ENCODE results near the gene RALA. TPM values are rescaled to one million over a fixed set of nuclear protein-coding genes. Genes with fewer than 3 reads are reported as not detected.

Gene RALA
- total RNA-seq, 2 experiments from 2014 or later: 24.5 to 27.5 TPM

GRCh38 chr7:39746103-39746819, 122.9 kb downstream of the RALA start:
- CTCF ChIA-PET: interaction anchor here (0.7 to 13.3 kb wide), 10 partner anchors 10 to 179 kb away, joined by 3 to 163 read pairs (median 4); no protein-coding TSS in a partner anchor
- H3K27me3 ChIP-seq (ENCODE audit: control insufficient read depth in 1 of 2, insufficient read depth in 2 of 2, low read length in 2 of 2): no peaks in the 10 kb centered on the region
- H3K4me1 ChIP-seq (ENCODE audit: insufficient read depth, low read length): no peaks in the 10 kb centered on the region
- H3K9me3 ChIP-seq (ENCODE audit: control insufficient read depth in 1 of 2, insufficient read depth in 1 of 2, low read length in 2 of 2): no peaks in the 10 kb centered on the region
- DNase-seq (peak; percentile 23 to 79 (median 57)), ATAC-seq (ENCODE audit: poor library complexity) (peak; percentile 58)
- H3K36me3 ChIP-seq (ENCODE audit: insufficient read depth, low read length): no peaks in the 10 kb centered on the region
- peak; percentile 78 for TF ChIP-seq CTCF (IDR thresholded peaks at IDR 0.05)
- no peaks in the 10 kb centered on the region for H3K36me3 Mint-ChIP-seq (ENCODE audit: low read depth)
- no peaks in the 10 kb centered on the region for H3K9me3 Mint-ChIP-seq
- H3K27me3 Mint-ChIP-seq: no peaks in the 10 kb centered on the region
- peaks cover 5% of the 10 kb centered on the region for H3K4me1 Mint-ChIP-seq (ENCODE audit: low read depth)
- H3K27ac ChIP-seq (ENCODE audit: low read depth in 1 of 2, low read length in 2 of 2): no peak overlapping the region
- intact Hi-C loops (cut with DNase I, micrococcal nuclease): loop anchor here (1.0 to 5.0 kb wide), 3 partner anchors 13 to 949 kb away; no protein-coding TSS in a partner anchor
- H3K4me3 ChIP-seq (ENCODE audit: low read length): no peak overlapping the region
- POLR2A ChIA-PET: interaction anchor here (0.7 to 1.2 kb wide), 5 partner anchors 12 to 286 kb away, joined by 3 to 8 read pairs (median 4); no protein-coding TSS in a partner anchor
- no peak overlapping the region for H3K27ac Mint-ChIP-seq
- no peak overlapping the region for H3K4me3 Mint-ChIP-seq

GRCh38 chr7:39749177-39749576, 125.8 kb downstream of the RALA start:
- DNase-seq: no peak
- Mint-ChIP-seq H3K27me3 (no peaks in the 10 kb centered on the region), H3K27ac (no peak overlapping the region), H3K4me1 (ENCODE audit: low read depth) (peaks cover 5% of the 10 kb centered on the region), H3K36me3 (ENCODE audit: low read depth) (no peaks in the 10 kb centered on the region), H3K4me3 (no peak overlapping the region), H3K9me3 (no peaks in the 10 kb centered on the region)
- intact Hi-C loops (cut with DNase I, micrococcal nuclease): loop anchor here in 1 of 2 experiments (5.0 kb wide), 1 partner anchor 952 kb away; no protein-coding TSS in a partner anchor
- H3K4me3 ChIP-seq (ENCODE audit: low read length): no peak overlapping the region
- no peaks in the 10 kb centered on the region for H3K36me3 ChIP-seq (ENCODE audit: insufficient read depth, low read length)
- H3K27me3 ChIP-seq (ENCODE audit: control insufficient read depth in 1 of 2, insufficient read depth in 2 of 2, low read length in 2 of 2): no peaks in the 10 kb centered on the region
- no peak overlapping the region for H3K27ac ChIP-seq (ENCODE audit: low read depth in 1 of 2, low read length in 2 of 2)
- H3K4me1 ChIP-seq (ENCODE audit: insufficient read depth, low read length): no peaks in the 10 kb centered on the region
- H3K9me3 ChIP-seq (ENCODE audit: control insufficient read depth in 1 of 2, insufficient read depth in 1 of 2, low read length in 2 of 2): no peaks in the 10 kb centered on the region
- ChIA-PET POLR2A (no interaction called here), CTCF (interaction anchor here (13.3 kb wide), 1 partner anchor 169 kb away, joined by 163 read pairs; no protein-coding TSS in a partner anchor)
- no peak for ATAC-seq (ENCODE audit: poor library complexity)
- no peak for TF ChIP-seq CTCF (IDR thresholded peaks at IDR 0.05)

- POLR2A ChIA-PET: no interaction called here
Observed at GRCh38 chr7:39749717-39750116, 126.3 kb downstream of the RALA start.

More at GRCh38 chr7:39749717-39750116, 126.3 kb downstream of the RALA start:
- ATAC-seq (ENCODE audit: poor library complexity): no peak
- Histone ChIP-seq H3K36me3 (ENCODE audit: insufficient read depth, low read length) (no peaks in the 10 kb centered on the region), H3K27ac (ENCODE audit: low read depth in 1 of 2, low read length in 2 of 2) (no peak overlapping the region), H3K9me3 (ENCODE audit: control insufficient read depth in 1 of 2, insufficient read depth in 1 of 2, low read length in 2 of 2) (no peaks in the 10 kb centered on the region), H3K4me3 (ENCODE audit: low read length) (no peak overlapping the region), H3K4me1 (ENCODE audit: insufficient read depth, low read length) (no peaks in the 10 kb centered on the region), H3K27me3 (ENCODE audit: control insufficient read depth in 1 of 2, insufficient read depth in 2 of 2, low read length in 2 of 2) (no peaks in the 10 kb centered on the region)
- intact Hi-C loops (cut with DNase I, micrococcal nuclease): loop anchor here in 1 of 2 experiments (5.0 kb wide), 1 partner anchor 952 kb away; no protein-coding TSS in a partner anchor
- no peak for DNase-seq
- no peaks in the 10 kb centered on the region for H3K9me3 Mint-ChIP-seq
- CTCF ChIA-PET: interaction anchor here (13.3 kb wide), 1 partner anchor 170 kb away, joined by 163 read pairs; no protein-coding TSS in a partner anchor
- no peaks in the 10 kb centered on the region for H3K27me3 Mint-ChIP-seq
- no peak overlapping the region for H3K27ac Mint-ChIP-seq
- H3K36me3 Mint-ChIP-seq (ENCODE audit: low read depth): no peaks in the 10 kb centered on the region
- H3K4me3 Mint-ChIP-seq: no peak overlapping the region
- peaks cover 5% of the 10 kb centered on the region for H3K4me1 Mint-ChIP-seq (ENCODE audit: low read depth)
- TF ChIP-seq CTCF (IDR thresholded peaks at IDR 0.05): no peak
